BE2C (cell line): ENCODE results near the gene DRGX.

ENCODE experiments used
- DNase-seq: peaks from one replicate; pipeline ENCODE4 v3.0.0-alpha.2; 2020
- H3K27me3 ChIP-seq: fragments of 250-450 bp; sonication (Bioruptor Pico); 2 replicates; pipeline ENCODE4 v1.5.1; 2020; ENCODE audit warnings: mild to moderate bottlenecking
- H3K36me3 ChIP-seq: fragments of 250-450 bp; sonication (Bioruptor Pico); 2 replicates; pipeline ENCODE4 v1.5.1; 2020; ENCODE audit warnings: mild to moderate bottlenecking
- H3K4me1 ChIP-seq: fragments of 250-450 bp; sonication (Bioruptor Pico); 2 replicates; pipeline ENCODE4 v1.5.1; 2020
- H3K4me3 ChIP-seq: 2 replicates; pipeline ENCODE4 v1.5.1; 2011; ENCODE audit warnings: low read depth, low read length
- H3K9me3 ChIP-seq: fragments of 250-450 bp; sonication (Bioruptor Pico); 2 replicates; pipeline ENCODE4 v1.5.1; 2020
- CTCF ChIP-seq: IDR thresholded peaks from 2 replicates; pipeline ENCODE4 v1.5.1; 2012; ENCODE audit warnings: mild to moderate bottlenecking, low read depth, low read length

Gene DRGX

GRCh38 chr10:49318755-49319154 lies 77.1 kb downstream of the DRGX start:
- Histone ChIP-seq H3K27me3 (no peaks in the 10 kb centered on the region), H3K9me3 (no peaks in the 10 kb centered on the region), H3K4me3 (no peak overlapping the region), H3K36me3 (no peaks in the 10 kb centered on the region), H3K4me1 (no peaks in the 10 kb centered on the region)
- DNase-seq = peak; percentile 23
- TF ChIP-seq CTCF = no peak

DNA sequence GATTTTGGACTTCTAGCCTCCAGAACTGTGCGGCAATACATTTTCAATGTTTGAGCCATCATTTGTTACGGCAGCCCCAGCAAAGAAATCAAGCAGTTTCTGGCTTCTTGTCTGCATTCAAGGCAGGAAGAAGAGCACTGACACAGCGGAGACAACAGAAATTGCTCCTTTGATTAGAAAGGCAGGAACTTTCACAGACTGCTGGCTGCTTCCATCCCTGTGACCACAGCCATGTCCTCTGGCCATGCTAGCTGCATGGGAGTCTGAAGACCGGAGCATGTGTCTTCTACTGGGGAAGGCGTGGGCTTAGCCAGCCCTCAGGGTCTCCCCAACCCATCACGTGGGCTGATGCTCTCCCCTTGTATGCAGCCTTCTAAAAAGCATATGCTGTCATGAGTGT lies 77.9 kb downstream of the DRGX start:
- TF ChIP-seq CTCF = no peak
- no peak overlapping the region for H3K4me3 ChIP-seq

DNA sequence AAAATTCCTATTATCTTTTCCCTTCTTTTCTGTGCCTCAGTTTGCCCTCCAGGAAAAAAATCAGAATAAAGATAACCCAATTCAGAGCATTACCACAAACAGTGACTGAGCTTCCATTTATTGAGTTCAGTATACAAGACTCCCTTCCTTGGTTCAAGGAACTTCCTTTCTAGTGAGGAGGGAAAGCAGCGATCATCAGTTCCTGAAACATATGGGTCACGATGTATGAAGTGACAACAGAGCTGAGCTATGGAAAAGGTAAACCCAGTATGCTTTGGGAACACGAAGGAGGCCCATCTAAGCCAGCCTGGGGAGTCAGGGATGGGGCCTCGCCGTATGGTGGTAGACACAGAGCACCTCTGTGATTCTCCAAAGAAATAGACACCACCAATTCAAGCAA lies 81.1 kb downstream of the DRGX start:
- no peaks in the 10 kb centered on the region for H3K9me3 ChIP-seq
- TF ChIP-seq CTCF = no peak
- H3K4me1 ChIP-seq = peaks cover 3% of the 10 kb centered on the region; the same call in 1 of the 2 replicates

More for the DNA sequence above, 77.9 kb downstream of the DRGX start:
- no peak for DNase-seq
- Histone ChIP-seq H3K36me3 (no peaks in the 10 kb centered on the region), H3K9me3 (no peaks in the 10 kb centered on the region), H3K27me3 (no peaks in the 10 kb centered on the region), H3K4me1 (peaks cover 1% of the 10 kb centered on the region; the same call in 1 of the 2 replicates)

More for the DNA sequence above, 81.1 kb downstream of the DRGX start:
- Histone ChIP-seq H3K36me3 (no peaks in the 10 kb centered on the region), H3K27me3 (no peaks in the 10 kb centered on the region), H3K4me3 (no peak overlapping the region)
- no peak for DNase-seq
